LHCN-M2 (cell line): ENCODE results near the gene LRRC75A. TPM values are rescaled to one million over a fixed set of nuclear protein-coding genes. Genes with fewer than 3 reads are reported as not detected.
"Not testable (repeated sequence)": the region's sequence is repeated elsewhere in the genome, so short reads cannot be mapped to it uniquely, and the experiment has no call there.

Experiments used
- DNase-seq: peaks from one replicate; pipeline ENCODE4 v3.0.0-alpha.2; 2012; ENCODE audit warnings: low read depth
- total RNA-seq: library from RNA; depleted of rRNA; stranded (reverse); fragments of >200 nt; gene quantifications from 2 replicates; pipeline ENCODE4 v1.2.3, GENCODE V29; 2014

Gene LRRC75A
- total RNA-seq, 1 experiment from 2014 or later, result 0.06 TPM

DNA sequence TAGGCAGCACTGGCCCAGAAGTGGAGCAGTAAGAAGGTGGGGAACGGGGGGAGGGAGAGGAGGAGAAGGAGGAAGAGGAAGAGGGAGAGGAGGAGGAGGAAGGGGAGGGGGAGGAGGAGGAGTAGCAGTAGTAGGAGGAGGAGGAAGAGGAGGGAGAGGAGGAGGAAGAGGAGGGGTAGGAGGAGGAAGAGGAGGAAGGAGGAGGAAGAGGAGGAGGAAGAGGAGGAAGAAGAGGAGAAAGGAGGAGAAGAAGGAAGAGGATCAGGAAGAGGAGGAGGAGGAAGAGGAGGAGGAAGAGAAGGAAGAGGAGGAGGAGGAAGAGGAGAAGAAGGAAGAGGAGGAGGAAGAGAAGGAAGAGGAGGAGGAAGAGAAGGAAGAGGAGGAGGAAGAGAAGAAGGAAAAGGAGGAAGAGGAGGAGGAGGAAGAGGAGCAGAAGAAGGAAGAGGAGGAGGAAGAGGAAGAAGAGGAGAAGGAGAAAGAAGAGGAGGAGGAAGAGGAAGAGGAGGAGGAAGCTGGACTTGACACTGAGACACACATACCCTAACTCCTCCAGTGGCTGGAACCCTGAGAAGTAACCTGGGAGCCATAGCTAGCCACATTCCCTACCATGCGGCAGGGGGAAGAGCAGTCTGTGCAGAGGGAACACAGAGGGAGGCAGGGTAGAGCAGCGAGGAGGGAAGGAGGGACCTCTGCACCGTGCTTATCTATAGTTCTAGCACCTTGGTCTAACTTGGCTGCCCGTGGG lies 35.8 kb downstream of the LRRC75A start:
- DNase-seq, result no peak

DNA sequence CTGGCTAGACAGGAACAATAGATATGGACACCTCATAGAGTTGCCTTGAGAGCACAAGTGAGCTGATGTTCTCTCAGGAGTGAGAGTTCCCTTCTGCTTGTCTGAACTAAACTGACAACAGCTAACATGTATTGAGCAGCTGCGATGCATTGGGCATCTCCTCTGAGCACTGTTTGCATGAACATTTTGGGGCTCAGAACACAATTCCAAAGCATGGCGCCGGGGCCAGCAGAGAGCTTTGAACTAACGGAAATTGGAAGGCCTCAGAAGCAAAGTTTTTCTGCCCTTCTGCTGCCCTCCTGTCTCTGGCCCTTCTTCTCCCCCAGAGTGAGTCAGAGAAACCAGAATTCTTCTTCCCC lies 38.5 kb downstream of the LRRC75A start:
- DNase-seq, result no peak

DNA sequence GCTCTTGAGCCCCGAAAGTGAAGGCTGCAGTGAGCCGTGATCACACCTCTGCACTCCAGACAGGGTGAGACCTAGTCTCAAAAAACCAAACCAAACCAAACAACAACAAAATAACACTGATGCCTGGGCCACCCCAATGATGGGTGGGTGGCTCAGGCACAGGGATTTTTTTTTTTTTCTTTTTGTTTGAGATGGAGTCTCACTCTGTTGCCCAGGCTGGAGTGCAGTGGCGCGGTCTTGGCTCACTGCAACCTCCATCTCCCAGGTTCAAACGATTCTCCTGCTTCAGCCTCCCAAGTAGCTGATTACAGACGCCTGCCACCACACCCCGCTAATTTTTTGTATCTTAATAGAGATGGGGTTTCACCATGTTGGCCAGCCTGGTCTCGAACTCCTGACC lies 39.7 kb downstream of the LRRC75A start:
- DNase-seq, result not testable (repeated sequence)

- DNase-seq, result no peak
Observed at GRCh38 chr17:16450028-16450427, 42.0 kb downstream of the LRRC75A start.

- peak; percentile 65 for DNase-seq
Observed at GRCh38 chr17:16449121-16449570, 42.8 kb downstream of the LRRC75A start.

- DNase-seq, result no peak
Observed at GRCh38 chr17:16448490-16448889, 43.5 kb downstream of the LRRC75A start.

- no peak for DNase-seq
Observed at GRCh38 chr17:16447676-16448075, 44.3 kb downstream of the LRRC75A start.

- DNase-seq, result no peak
Observed at GRCh38 chr17:16446338-16446983, 45.5 kb downstream of the LRRC75A start.

DNA sequence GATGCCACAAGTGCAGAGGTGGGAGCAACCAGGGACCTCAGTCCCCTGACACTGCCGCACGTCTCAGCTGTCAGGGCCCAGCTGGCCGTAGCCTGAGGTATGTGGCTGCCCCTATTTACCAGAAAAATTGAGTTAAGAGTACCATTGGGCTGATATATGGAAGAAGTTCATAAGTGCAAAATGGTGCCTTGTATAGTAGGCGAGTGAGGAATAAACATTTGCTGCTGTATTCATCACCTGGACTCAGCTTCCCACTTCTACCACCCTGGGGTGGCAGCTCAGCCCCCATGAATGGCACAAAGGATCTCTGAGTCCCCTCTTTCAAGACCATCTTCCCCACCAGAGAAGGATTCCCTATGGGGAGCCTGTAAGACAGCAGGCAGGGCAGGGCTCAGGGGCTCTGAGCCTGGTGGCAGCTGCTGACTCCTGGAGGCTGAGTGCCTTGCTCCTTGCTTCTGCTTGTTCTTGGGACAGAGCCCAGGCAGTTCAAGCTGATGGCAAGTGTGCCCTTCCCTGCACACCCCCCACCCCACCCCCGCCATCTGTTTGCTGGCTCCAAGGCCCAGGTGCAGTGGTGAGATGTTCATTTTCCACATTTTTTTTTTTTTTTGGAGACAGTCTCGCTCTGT lies 47.6 kb downstream of the LRRC75A start:
- DNase-seq, result peak; percentile 33

DNA sequence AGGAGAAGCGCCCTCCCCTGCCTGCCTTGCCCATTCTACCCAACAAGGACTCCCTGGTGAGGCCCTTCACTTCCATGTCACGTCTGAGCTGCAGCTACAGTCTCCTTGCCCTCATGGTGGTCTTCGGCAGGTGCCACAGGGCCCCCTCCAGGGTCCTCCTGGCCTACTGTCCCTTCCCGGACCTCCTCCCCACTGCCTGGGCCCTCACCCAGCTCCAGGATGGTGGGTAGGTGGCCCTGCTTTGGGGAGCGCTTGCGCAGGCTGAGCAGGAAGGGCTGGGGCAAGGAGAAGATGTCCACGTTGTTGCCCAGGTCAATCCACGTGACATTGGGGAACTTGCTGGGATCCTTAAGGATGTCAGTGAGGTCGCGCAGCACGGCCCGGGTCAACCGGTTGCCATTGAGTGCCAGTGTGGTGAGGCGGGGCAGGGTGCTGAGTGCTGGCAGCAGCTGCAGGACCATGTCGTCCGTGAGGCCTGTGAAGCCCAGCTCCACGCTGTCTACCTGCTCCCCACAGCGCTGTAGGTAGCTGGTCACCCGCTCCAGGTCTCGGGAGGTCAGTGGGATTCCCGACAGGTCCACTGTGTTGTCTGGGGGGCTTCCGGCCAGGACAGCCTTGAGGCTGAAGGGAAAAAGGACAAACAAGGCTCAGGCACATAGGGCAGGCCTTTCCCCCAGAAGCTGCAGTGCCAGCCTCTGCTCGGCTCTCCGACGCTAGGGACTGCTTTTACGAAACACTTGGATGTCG lies 48.3 kb downstream of the LRRC75A start:
- DNase-seq, result no peak

- no peak for DNase-seq
Observed at GRCh38 chr17:16442594-16443510, 49.1 kb downstream of the LRRC75A start.

DNA sequence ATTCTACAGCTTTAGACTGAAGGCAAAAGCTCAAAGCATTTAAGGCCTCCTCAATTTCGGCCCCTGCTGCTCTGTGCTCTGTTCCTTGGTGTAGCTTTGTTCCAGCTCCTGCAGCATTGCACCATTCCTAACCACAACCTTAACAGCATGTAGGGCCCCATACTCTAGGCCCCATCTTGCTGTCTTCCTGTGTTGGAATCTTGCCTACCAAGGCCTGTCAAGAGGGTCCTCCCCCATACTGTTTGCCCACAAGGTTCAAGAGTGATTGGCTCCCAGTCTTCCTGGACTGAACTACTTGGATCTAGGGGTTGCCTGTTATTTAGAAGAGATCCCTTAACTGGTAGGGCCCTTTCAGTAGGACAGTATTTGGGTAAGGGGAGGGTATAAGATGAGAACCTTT lies 49.9 kb downstream of the LRRC75A start:
- DNase-seq, result peak; percentile 34

DNA sequence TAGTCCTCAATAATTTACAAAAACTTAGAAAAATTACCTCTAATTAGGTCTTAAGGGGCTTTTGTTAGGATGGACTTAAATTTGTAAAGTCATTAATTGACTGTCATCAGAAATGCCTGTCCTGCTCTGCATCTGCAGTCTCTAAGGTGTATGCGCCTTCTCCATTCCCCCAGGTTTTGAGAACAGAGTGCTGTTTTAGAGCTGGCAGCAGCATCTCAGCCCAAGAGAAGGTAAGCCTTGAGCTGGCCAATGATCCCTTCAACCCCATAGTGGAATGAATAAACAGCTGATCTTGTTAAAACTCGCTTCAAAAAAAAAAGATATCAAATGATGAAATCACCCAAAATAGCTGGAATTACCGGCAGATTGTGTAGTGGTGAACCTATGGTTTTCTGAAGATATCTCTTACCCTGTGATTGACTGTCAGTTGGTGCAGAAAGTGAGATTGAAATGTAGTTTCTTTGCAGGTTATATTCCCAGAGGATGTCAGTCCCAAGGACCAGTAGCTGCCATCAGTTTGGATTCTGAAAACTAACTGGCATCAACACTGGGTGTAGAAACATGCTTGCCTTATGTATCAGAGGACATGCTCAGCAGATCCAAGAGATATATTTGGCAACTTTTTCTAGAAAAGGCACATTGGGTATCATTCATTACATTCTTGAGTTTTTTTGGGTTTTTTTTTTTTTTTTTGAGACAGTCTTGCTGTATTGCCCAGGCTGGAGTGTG lies 50.9 kb downstream of the LRRC75A start:
- DNase-seq, result no peak

GRCh38 chr17:16440354-16440753 lies 51.6 kb downstream of the LRRC75A start:
- not testable (repeated sequence) for DNase-seq

DNA sequence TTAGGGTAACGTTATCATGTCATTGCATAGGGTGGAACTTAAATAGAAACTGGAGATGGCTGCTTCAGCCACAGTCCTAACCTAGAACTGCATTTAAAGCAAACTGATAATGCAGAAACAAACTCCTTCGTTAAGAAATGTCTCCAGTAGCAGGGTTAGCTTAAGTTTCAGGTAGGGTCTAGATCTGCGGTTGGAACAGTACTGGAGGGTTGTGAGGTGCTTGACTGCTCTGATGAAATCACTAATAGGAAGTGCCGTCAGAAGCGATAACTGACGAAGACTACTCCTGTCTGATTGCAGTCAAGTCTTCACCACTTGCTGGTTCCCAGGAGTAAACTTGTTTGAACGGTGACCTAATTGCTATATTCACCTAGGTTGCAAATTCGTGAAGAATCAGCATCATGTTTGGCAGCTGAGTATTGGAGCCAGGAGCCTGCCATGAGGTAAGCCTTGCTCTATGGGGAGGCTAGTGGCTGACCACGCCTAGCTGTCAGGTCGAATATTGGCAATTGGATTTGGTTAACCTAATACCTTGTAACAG lies 52.1 kb downstream of the LRRC75A start:
- no peak for DNase-seq

- DNase-seq, result no peak
Observed at GRCh38 chr17:16439303-16439791, 52.6 kb downstream of the LRRC75A start.

DNA sequence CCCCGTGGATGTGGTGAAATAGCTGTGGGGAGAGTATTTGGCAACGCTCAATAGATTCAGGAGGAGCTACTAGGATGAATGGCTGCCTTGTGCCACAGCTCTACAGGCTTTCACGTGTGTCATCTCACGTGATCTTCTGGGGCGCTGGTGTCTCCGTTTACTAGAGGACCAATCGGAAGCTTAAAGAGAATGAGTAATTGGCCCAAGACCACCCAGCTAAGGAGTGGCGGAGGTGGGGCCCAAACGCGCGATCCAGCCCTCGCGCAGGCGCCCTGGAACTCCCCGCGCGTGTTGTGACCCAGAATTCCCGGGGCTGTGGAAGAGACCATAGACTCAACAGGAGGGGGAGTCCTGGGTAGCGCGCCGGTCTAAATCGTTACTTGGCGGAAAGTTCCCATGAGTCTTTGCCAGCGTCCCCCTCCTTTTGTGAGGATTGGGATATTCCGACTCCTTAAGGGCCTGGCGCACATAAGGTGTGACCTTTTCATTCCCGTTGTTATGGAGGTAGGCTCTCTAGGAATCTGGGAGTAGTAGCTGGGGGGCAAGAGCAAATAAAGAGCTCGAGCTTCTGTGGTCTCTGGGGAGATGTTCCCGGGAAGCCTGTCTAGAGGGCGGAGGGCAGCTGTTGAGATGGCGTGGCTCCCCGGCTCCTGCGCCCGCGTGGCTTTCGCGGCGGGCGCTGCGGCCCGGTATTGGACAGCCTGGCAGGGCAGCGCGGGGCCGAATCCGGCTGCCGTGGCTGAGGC lies 53.3 kb downstream of the LRRC75A start:
- DNase-seq, result peak; percentile 100

DNA sequence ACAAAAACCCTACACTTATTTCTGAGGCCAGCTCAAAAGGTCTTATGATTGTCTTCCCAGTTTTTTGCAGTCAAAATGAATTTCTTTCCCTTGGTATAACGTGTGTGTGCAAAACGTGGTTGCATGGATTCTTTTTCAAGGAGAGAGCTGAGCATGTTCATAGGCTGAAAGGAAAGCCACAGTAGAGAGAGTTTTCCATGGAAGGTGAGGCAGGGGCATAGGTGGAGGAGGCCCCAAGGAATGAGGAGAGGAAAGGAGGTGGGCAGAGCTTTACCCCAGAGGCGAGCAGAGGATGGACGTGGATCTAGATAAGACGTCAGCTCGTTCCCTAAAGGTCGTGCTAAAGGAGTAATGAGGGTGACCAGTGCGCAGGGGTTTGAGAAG lies 53.8 kb downstream of the LRRC75A start:
- no peak for DNase-seq

- no peak for DNase-seq
Observed at GRCh38 chr17:16437083-16437482, 54.9 kb downstream of the LRRC75A start.
